Activated CD4-positive, alpha-beta T cell treated with anti-CD3 and anti-CD28 coated beads for 24 hours (primary cell): ENCODE data around the gene CACNA1S.

Experiments
- DNase-seq, 2 donors: peaks; one replicate each; pipeline ENCODE4 v3.0.0-alpha.2; 2020; ENCODE audit warnings: low read depth in 2 of 2

The CACNA1S gene

GRCh38 chr1:201013991-201014815 lies 98.0 kb downstream of the CACNA1S start:
- DNase-seq, result no peak

- no peak for DNase-seq
Measured at GRCh38 chr1:201013031-201013485, 99.2 kb downstream of the CACNA1S start.

GRCh38 chr1:201011616-201012015 lies 100.6 kb downstream of the CACNA1S start:
- DNase-seq, result no peak

- no peak for DNase-seq
Measured at GRCh38 chr1:201009962-201010645, 102.1 kb downstream of the CACNA1S start.

GRCh38 chr1:201008666-201009360 lies 103.4 kb downstream of the CACNA1S start:
- DNase-seq, result no peak

- DNase-seq, result no peak
Measured at GRCh38 chr1:201007481-201007880, 104.7 kb downstream of the CACNA1S start.

GRCh38 chr1:201006450-201006849 lies 105.8 kb downstream of the CACNA1S start:
- no peak for DNase-seq

GRCh38 chr1:201004732-201005131 lies 107.5 kb downstream of the CACNA1S start:
- no peak for DNase-seq

- no peak for DNase-seq
Measured at GRCh38 chr1:201004154-201004553, 108.1 kb downstream of the CACNA1S start.

- DNase-seq, result no peak
Measured at GRCh38 chr1:201002510-201002909, 109.7 kb downstream of the CACNA1S start.

GRCh38 chr1:201001962-201002361 lies 110.3 kb downstream of the CACNA1S start:
- no peak for DNase-seq

GRCh38 chr1:201000391-201000790 lies 111.8 kb downstream of the CACNA1S start:
- no peak for DNase-seq

- DNase-seq, result no peak
Measured at GRCh38 chr1:200999667-201000066, 112.6 kb downstream of the CACNA1S start.

GRCh38 chr1:200998323-200998722 lies 113.9 kb downstream of the CACNA1S start:
- DNase-seq, result no peak

GRCh38 chr1:200992382-200993048 lies 119.7 kb downstream of the CACNA1S start:
- no peak for DNase-seq

- no peak for DNase-seq
Measured at GRCh38 chr1:200991097-200991614, 121.1 kb downstream of the CACNA1S start.

GRCh38 chr1:200990114-200990513 lies 122.1 kb downstream of the CACNA1S start:
- DNase-seq, result no peak
